ENCODE results near the gene CRYBG1.

CRYBG1 gene

GRCh38 chr6:106533054-106533453, 172.5 kb downstream of the CRYBG1 start:
- H4K8ac ChIP-seq (ENCODE audit: low read depth, low read length), result no peak overlapping the region
- WGBS, 2 donors (ENCODE audit: extremely low coverage in 2 of 2, insufficient read length in 2 of 2, insufficient replicate concordance in 1 of 2), result no CpG with 5 or more reads among the region's 5 CpGs
- no peak overlapping the region for H3K4me3 ChIP-seq (ENCODE audit: low read length in 2 of 2)
- H3K4me2 ChIP-seq (ENCODE audit: insufficient read depth, low read length, poor library complexity, severe bottlenecking), result no peak overlapping the region
- no peak overlapping the region for H3K9ac ChIP-seq (ENCODE audit: low read depth, low read length, poor library complexity)
- H3K27me3 ChIP-seq (ENCODE audit: control insufficient read depth in 3 of 3, insufficient read depth in 3 of 3, low read depth in 1 of 3, low read length in 3 of 3), result peaks cover 0 to 30% (median 0%) of the 10 kb centered on the region in 3 experiments
- DNase-seq (ENCODE audit: low spot score), result no peak
- H2AFZ ChIP-seq (ENCODE audit: low read length), result no peak overlapping the region
- H3K27ac ChIP-seq (replicated peaks; ENCODE audit: low read length), result no peak overlapping the region
- H4K91ac ChIP-seq (ENCODE audit: low read depth, low read length, poor library complexity), result no peak overlapping the region
- H2BK120ac ChIP-seq (ENCODE audit: low read depth, low read length), result no peak overlapping the region
- H3K4me1 ChIP-seq (ENCODE audit: control insufficient read depth in 2 of 2, insufficient read depth in 1 of 2, low read depth in 1 of 2, low read length in 2 of 2), result no peaks in the 10 kb centered on the region
- no peak overlapping the region for H3K18ac ChIP-seq (ENCODE audit: low read length)
- H3K23ac ChIP-seq (ENCODE audit: low read depth, low read length, poor library complexity), result no peak overlapping the region
- H2BK5ac ChIP-seq (ENCODE audit: low read length), result no peak overlapping the region
- H3K4ac ChIP-seq (ENCODE audit: low read length), result no peak overlapping the region
- no peaks in the 10 kb centered on the region for H3K36me3 ChIP-seq (replicated peaks in 1 of 2; ENCODE audit: control insufficient read depth in 2 of 2, insufficient read depth in 2 of 2, low read length in 2 of 2)
- H2BK15ac ChIP-seq (ENCODE audit: low read length), result no peak overlapping the region
- H3K14ac ChIP-seq (ENCODE audit: low read length), result no peak overlapping the region
- no peaks in the 10 kb centered on the region for H3K79me1 ChIP-seq (ENCODE audit: low read depth, low read length)
- no peaks in the 10 kb centered on the region for H3K9me3 ChIP-seq (replicated peaks in 1 of 2; ENCODE audit: control insufficient read depth in 2 of 2, insufficient read depth in 1 of 2, low read depth in 1 of 2, low read length in 2 of 2)
- H2BK12ac ChIP-seq (ENCODE audit: low read length), result no peak overlapping the region
- H2AK5ac ChIP-seq (ENCODE audit: low read depth, low read length), result no peak overlapping the region

GRCh38 chr6:106534004-106534403, 173.5 kb downstream of the CRYBG1 start:
- no peak for DNase-seq (ENCODE audit: low spot score)
- H2AFZ ChIP-seq (ENCODE audit: low read length), result no peak overlapping the region

GRCh38 chr6:106534564-106534982, 174.1 kb downstream of the CRYBG1 start:
- Histone ChIP-seq H3K27me3 (ENCODE audit: control insufficient read depth in 3 of 3, insufficient read depth in 3 of 3, low read depth in 1 of 3, low read length in 3 of 3) (peaks cover 0 to 26% (median 0%) of the 10 kb centered on the region in 3 experiments), H3K79me1 (ENCODE audit: low read depth, low read length) (no peaks in the 10 kb centered on the region), H3K9ac (ENCODE audit: low read depth, low read length, poor library complexity) (no peak overlapping the region), H3K14ac (ENCODE audit: low read length) (no peak overlapping the region), H3K27ac (replicated peaks; ENCODE audit: low read length) (no peak overlapping the region), H3K4me3 (ENCODE audit: low read length in 2 of 2) (no peak overlapping the region), H2BK12ac (ENCODE audit: low read length) (no peak overlapping the region), H3K36me3 (replicated peaks in 1 of 2; ENCODE audit: control insufficient read depth in 2 of 2, insufficient read depth in 2 of 2, low read length in 2 of 2) (no peaks in the 10 kb centered on the region), H3K4me2 (ENCODE audit: insufficient read depth, low read length, poor library complexity, severe bottlenecking) (no peak overlapping the region), H3K4me1 (ENCODE audit: control insufficient read depth in 2 of 2, insufficient read depth in 1 of 2, low read depth in 1 of 2, low read length in 2 of 2) (peaks cover 0 to under 1% of the 10 kb centered on the region in 2 donors), H2AK5ac (ENCODE audit: low read depth, low read length) (no peak overlapping the region), H4K91ac (ENCODE audit: low read depth, low read length, poor library complexity) (no peak overlapping the region), H3K23ac (ENCODE audit: low read depth, low read length, poor library complexity) (no peak overlapping the region), H4K8ac (ENCODE audit: low read depth, low read length) (no peak overlapping the region), H2BK5ac (ENCODE audit: low read length) (no peak overlapping the region), H3K9me3 (replicated peaks in 1 of 2; ENCODE audit: control insufficient read depth in 2 of 2, insufficient read depth in 1 of 2, low read depth in 1 of 2, low read length in 2 of 2) (no peaks in the 10 kb centered on the region), H3K4ac (ENCODE audit: low read length) (no peak overlapping the region), H2BK15ac (ENCODE audit: low read length) (no peak overlapping the region), H2AFZ (ENCODE audit: low read length) (no peak overlapping the region), H3K18ac (ENCODE audit: low read length) (no peak overlapping the region), H2BK120ac (ENCODE audit: low read depth, low read length) (no peak overlapping the region)
- 100% methylated on average over 2 of the region's 2 CpGs; no CpG with 5 or more reads in 1 of the 2 donors for WGBS, 2 donors (ENCODE audit: extremely low coverage in 2 of 2, insufficient read length in 2 of 2, insufficient replicate concordance in 1 of 2)
- no peak for DNase-seq (ENCODE audit: low spot score)

More at GRCh38 chr6:106534004-106534403, 173.5 kb downstream of the CRYBG1 start:
- no peak overlapping the region for H3K4me3 ChIP-seq (ENCODE audit: low read length in 2 of 2)
- H3K18ac ChIP-seq (ENCODE audit: low read length), result no peak overlapping the region
- no peaks in the 10 kb centered on the region for H3K79me1 ChIP-seq (ENCODE audit: low read depth, low read length)
- H2AK5ac ChIP-seq (ENCODE audit: low read depth, low read length), result no peak overlapping the region
- no peak overlapping the region for H2BK12ac ChIP-seq (ENCODE audit: low read length)
- no peak overlapping the region for H3K4ac ChIP-seq (ENCODE audit: low read length)
- no peak overlapping the region for H3K23ac ChIP-seq (ENCODE audit: low read depth, low read length, poor library complexity)
- no peak overlapping the region for H2BK120ac ChIP-seq (ENCODE audit: low read depth, low read length)
- H3K36me3 ChIP-seq (replicated peaks in 1 of 2; ENCODE audit: control insufficient read depth in 2 of 2, insufficient read depth in 2 of 2, low read length in 2 of 2), result no peaks in the 10 kb centered on the region
- no peak overlapping the region for H2BK5ac ChIP-seq (ENCODE audit: low read length)
- no peaks in the 10 kb centered on the region for H3K9me3 ChIP-seq (replicated peaks in 1 of 2; ENCODE audit: control insufficient read depth in 2 of 2, insufficient read depth in 1 of 2, low read depth in 1 of 2, low read length in 2 of 2)
- no peak overlapping the region for H4K8ac ChIP-seq (ENCODE audit: low read depth, low read length)
- H3K9ac ChIP-seq (ENCODE audit: low read depth, low read length, poor library complexity), result no peak overlapping the region
- H3K4me2 ChIP-seq (ENCODE audit: insufficient read depth, low read length, poor library complexity, severe bottlenecking), result no peak overlapping the region
- no peak overlapping the region for H4K91ac ChIP-seq (ENCODE audit: low read depth, low read length, poor library complexity)
- WGBS, 2 donors (ENCODE audit: extremely low coverage in 2 of 2, insufficient read length in 2 of 2, insufficient replicate concordance in 1 of 2), result no CpG with 5 or more reads among the region's 1 CpG
- H3K14ac ChIP-seq (ENCODE audit: low read length), result no peak overlapping the region
- H3K4me1 ChIP-seq (ENCODE audit: control insufficient read depth in 2 of 2, insufficient read depth in 1 of 2, low read depth in 1 of 2, low read length in 2 of 2), result no peaks in the 10 kb centered on the region
- H2BK15ac ChIP-seq (ENCODE audit: low read length), result no peak overlapping the region
- no peak overlapping the region for H3K27ac ChIP-seq (replicated peaks; ENCODE audit: low read length)
- H3K27me3 ChIP-seq (ENCODE audit: control insufficient read depth in 3 of 3, insufficient read depth in 3 of 3, low read depth in 1 of 3, low read length in 3 of 3), result peaks cover 0 to 31% (median 0%) of the 10 kb centered on the region in 3 experiments

GRCh38 chr6:106535012-106535411, 174.5 kb downstream of the CRYBG1 start:
- no peak overlapping the region for H2BK5ac ChIP-seq (ENCODE audit: low read length)
- no peak overlapping the region for H2AK5ac ChIP-seq (ENCODE audit: low read depth, low read length)
- DNase-seq (ENCODE audit: low spot score), result no peak
- H3K4me1 ChIP-seq (ENCODE audit: control insufficient read depth in 2 of 2, insufficient read depth in 1 of 2, low read depth in 1 of 2, low read length in 2 of 2), result peaks cover 2% of the 10 kb centered on the region in 2 donors
- H3K27ac ChIP-seq (replicated peaks; ENCODE audit: low read length), result no peak overlapping the region
- H3K4me3 ChIP-seq (ENCODE audit: low read length in 2 of 2), result no peak overlapping the region
- no peaks in the 10 kb centered on the region for H3K79me1 ChIP-seq (ENCODE audit: low read depth, low read length)
- H3K9me3 ChIP-seq (replicated peaks in 1 of 2; ENCODE audit: control insufficient read depth in 2 of 2, insufficient read depth in 1 of 2, low read depth in 1 of 2, low read length in 2 of 2), result no peaks in the 10 kb centered on the region
- H3K14ac ChIP-seq (ENCODE audit: low read length), result no peak overlapping the region
- no peak overlapping the region for H2BK120ac ChIP-seq (ENCODE audit: low read depth, low read length)
- H3K9ac ChIP-seq (ENCODE audit: low read depth, low read length, poor library complexity), result no peak overlapping the region
- H3K18ac ChIP-seq (ENCODE audit: low read length), result no peak overlapping the region
- no peak overlapping the region for H3K4ac ChIP-seq (ENCODE audit: low read length)
- no peak overlapping the region for H4K8ac ChIP-seq (ENCODE audit: low read depth, low read length)
- no CpG with 5 or more reads among the region's 2 CpGs for WGBS, 2 donors (ENCODE audit: extremely low coverage in 2 of 2, insufficient read length in 2 of 2, insufficient replicate concordance in 1 of 2)
- H3K23ac ChIP-seq (ENCODE audit: low read depth, low read length, poor library complexity), result no peak overlapping the region
- no peaks in the 10 kb centered on the region for H3K36me3 ChIP-seq (replicated peaks in 1 of 2; ENCODE audit: control insufficient read depth in 2 of 2, insufficient read depth in 2 of 2, low read length in 2 of 2)
- no peak overlapping the region for H2BK15ac ChIP-seq (ENCODE audit: low read length)
- H2BK12ac ChIP-seq (ENCODE audit: low read length), result no peak overlapping the region
- H4K91ac ChIP-seq (ENCODE audit: low read depth, low read length, poor library complexity), result no peak overlapping the region
- H2AFZ ChIP-seq (ENCODE audit: low read length), result no peak overlapping the region
- H3K27me3 ChIP-seq (ENCODE audit: control insufficient read depth in 3 of 3, insufficient read depth in 3 of 3, low read depth in 1 of 3, low read length in 3 of 3), result peaks cover 0 to 26% (median 0%) of the 10 kb centered on the region in 3 experiments
- H3K4me2 ChIP-seq (ENCODE audit: insufficient read depth, low read length, poor library complexity, severe bottlenecking), result no peak overlapping the region

Measured in neuronal stem cell (in vitro differentiated cells).